GM12873 (cell line): ENCODE results near the gene NPRL2.

Experiments used
- TF ChIP-seq, protein P1 (sequence below): IDR thresholded peaks from 2 replicates; pipeline ENCODE4 v1.5.1; 2012; ENCODE audit warnings: low read depth, mild to moderate bottlenecking, moderate library complexity, low read length, control low read depth; ENCODE audit not compliant: insufficient read depth; ENCODE audit errors: missing control alignments

The NPRL2 gene

DNA sequence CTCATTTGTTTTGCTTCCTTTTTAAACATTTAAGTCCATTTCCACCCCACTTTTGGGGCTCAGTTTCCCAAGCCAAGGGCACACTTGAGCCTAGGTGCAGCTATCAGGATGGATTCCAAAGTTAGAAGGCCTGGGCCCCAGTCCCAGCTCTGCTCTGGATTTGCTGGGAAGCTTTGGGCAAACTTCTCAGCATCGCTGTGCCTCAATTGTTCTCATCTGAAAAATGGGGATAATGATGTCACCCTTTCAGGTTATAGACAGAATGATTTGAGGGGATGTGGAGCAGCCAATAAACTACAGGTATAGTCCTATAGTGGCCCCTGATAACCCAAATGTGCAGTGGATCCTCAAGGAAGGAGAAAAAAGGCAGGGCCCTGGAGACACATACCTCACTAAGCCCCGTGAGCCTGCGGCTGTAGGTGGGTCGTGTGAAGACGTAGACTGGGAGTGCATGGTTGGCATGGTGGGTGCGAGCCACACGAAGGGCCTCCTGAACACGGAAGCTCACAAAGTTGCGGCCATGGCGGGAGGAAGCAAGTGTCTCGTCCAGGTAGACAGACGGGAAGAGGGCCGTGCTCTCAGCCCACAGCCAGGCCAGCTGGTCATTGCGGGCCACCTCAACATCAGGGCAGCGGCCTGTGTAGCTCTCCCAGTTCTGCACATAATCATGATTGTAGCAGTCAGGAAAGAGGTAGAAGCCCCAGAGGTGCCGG is 31.2 kb downstream of the NPRL2 start:
- TF ChIP-seq, protein P1, sequence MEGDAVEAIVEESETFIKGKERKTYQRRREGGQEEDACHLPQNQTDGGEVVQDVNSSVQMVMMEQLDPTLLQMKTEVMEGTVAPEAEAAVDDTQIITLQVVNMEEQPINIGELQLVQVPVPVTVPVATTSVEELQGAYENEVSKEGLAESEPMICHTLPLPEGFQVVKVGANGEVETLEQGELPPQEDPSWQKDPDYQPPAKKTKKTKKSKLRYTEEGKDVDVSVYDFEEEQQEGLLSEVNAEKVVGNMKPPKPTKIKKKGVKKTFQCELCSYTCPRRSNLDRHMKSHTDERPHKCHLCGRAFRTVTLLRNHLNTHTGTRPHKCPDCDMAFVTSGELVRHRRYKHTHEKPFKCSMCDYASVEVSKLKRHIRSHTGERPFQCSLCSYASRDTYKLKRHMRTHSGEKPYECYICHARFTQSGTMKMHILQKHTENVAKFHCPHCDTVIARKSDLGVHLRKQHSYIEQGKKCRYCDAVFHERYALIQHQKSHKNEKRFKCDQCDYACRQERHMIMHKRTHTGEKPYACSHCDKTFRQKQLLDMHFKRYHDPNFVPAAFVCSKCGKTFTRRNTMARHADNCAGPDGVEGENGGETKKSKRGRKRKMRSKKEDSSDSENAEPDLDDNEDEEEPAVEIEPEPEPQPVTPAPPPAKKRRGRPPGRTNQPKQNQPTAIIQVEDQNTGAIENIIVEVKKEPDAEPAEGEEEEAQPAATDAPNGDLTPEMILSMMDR: no peak

DNA sequence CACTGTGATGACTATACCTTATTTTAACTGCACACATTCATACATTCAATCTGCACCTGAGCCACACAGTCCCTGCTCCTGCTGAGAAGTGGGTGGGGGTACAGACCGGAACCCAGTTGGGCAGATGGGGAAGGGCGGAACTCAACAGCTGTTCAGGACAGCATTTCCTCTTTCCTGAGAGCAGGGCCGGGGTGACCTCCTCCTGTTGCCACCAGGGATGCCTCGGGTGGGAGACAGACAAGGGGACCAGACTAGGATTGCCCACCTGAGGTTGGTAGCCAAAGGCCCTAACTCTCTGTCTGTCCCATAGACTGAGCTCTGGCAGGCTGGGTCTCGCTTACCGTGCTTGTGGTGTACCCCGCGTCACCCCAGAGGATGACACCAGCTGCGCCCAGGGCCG is 32.0 kb downstream of the NPRL2 start:
- TF ChIP-seq, protein P1: no peak

DNA sequence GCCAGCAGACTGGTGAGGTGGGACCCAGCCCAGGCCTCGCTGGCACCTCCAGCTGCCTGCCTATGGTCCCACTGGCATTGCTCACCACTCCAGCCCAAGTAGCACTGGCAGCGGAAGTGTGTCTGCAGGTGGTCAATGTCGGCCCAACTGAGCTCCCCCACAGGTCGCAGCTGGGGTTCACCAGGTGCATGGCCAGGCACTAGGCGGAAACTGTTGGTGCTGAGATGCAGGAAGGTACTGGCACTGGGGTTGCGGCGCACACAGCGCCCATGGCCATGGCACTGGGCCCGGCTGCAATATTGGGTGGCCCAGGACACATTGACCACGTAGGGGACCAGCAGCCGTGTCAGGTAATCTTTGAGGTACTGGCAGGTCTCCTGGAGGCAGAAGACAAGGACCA is 32.4 kb downstream of the NPRL2 start:
- TF ChIP-seq, protein P1: no peak

DNA sequence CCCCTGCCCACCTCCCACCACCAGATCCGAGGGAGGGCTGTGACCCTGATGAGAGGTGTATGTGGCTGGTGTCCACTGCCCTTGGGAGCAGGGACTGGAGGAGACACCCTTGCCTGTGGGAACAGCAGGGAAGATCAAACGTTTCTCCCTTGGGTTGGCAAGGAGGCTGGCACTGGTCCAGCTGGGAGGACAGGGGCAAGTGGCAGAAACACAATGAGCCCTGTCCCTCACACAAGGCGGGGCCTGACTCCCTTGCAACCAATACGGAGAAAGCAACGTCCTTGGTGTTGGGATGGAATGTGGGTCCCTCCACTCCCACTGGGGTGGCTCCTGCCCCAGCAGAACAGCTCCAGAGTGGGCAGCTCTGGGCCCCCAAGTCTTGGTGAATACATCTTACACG is 33.3 kb downstream of the NPRL2 start:
- TF ChIP-seq, protein P1: no peak

DNA sequence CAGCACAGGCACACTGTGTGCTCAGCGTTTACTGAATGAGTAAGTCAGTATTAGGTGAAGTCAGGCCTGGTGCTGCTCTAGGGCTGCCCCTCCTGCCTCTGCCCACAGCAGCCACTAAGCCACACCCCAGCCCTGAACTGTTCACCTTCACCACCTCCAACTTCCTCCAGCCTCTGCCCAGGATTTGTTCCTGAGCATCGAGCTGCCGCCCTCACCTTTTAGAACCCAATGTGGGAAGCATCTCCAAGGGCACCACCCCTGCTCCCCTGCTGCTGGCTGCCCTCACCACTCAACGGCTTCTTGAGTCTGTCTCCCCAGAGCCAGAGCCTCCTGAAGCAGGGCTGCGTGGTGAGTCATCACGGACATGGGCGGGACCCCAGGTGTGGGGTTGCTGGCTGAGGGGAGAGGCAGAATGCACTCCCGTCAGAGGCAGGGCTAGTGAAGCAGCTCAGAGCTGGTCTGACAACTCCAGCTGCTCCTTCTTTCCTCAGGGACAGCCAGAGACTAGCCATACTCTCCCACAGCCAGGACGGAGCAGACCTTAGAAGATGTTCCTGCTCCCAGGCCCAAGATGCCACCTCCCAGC is 33.8 kb downstream of the NPRL2 start:
- TF ChIP-seq, protein P1: no peak

DNA sequence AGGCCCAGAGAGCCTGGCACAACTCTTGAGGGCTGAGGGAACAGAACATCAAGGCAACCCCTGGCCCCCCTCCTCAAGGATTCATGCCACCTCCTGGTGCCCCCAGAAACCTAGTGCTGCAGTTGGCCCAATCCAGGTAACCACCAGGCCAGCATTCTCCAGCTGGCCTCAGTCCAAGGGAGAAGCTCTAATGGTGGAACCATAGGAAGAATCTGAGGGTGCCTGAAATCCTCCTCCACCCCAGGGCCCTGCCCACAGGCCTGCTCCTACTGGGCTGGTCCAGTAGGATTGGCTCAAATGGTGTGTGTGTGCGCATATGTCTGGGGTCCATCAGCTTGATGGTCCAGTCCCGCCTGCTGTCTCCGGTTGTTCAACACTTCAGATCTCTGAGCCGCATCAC is 35.8 kb downstream of the NPRL2 start:
- TF ChIP-seq, protein P1: no peak

DNA sequence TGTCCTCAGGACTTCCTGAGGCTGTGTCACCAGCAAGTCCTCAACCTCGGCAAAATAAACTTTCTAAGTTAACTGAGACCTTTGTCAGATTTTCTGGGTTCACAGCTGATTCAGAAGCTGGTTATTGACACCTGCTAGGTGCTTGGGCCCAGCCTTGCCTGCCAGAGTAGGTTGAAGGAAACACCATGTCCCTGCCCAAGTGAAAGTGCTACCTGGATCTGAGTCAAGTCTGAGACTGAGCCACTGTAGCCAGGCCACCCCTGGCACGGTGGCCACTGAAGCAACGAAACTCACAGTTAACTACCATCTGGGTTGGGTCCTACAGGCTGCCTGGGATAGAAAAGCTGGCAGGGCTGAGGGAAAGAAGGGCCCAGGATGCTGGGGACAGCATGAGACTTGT is 36.2 kb downstream of the NPRL2 start:
- TF ChIP-seq, protein P1: no peak
